ENCODE results near the gene CLIC4.

- TF ChIP-seq POLR2A (IDR thresholded peaks at IDR 0.05) (no peak), POLR2AphosphoS5 (IDR thresholded peaks at IDR 0.05) (no peak)
- TF ChIP-seq, protein P1, sequence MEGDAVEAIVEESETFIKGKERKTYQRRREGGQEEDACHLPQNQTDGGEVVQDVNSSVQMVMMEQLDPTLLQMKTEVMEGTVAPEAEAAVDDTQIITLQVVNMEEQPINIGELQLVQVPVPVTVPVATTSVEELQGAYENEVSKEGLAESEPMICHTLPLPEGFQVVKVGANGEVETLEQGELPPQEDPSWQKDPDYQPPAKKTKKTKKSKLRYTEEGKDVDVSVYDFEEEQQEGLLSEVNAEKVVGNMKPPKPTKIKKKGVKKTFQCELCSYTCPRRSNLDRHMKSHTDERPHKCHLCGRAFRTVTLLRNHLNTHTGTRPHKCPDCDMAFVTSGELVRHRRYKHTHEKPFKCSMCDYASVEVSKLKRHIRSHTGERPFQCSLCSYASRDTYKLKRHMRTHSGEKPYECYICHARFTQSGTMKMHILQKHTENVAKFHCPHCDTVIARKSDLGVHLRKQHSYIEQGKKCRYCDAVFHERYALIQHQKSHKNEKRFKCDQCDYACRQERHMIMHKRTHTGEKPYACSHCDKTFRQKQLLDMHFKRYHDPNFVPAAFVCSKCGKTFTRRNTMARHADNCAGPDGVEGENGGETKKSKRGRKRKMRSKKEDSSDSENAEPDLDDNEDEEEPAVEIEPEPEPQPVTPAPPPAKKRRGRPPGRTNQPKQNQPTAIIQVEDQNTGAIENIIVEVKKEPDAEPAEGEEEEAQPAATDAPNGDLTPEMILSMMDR (IDR thresholded peaks at IDR 0.05): no peak
Observed at GRCh38 chr1:24873148-24873547, 127.9 kb downstream of the CLIC4 start.

Measured in breast epithelium (tissue), 3 donors.